HepG2 (cell line): ENCODE results near the gene C1orf159. TPM values are rescaled to one million over a fixed set of nuclear protein-coding genes. Genes with fewer than 3 reads are reported as not detected.

Source experiments
- ATAC-seq: fragments of 200-7000 bp; cut with Tn5 transposase; 3 replicates; pipeline ENCODE4 v1.9.1; 2020; ENCODE audit warnings: mild to moderate bottlenecking, moderate library complexity
- BruUV-seq: library from RNA; stranded (reverse); fragments of 400-500 nt; replicated peaks from 2 replicates; lab custom pipeline; 2021; lab: Mats Ljungman, UMichigan
- CTCF ChIA-PET: fragments of 300-600 bp; formaldehyde crosslinking; extraction: SDS; loops from one replicate; lab custom pipeline; 2021; ENCODE audit warnings: low total read pairs, inconsistent platforms, low intra/inter-chr PET ratio; lab: Yijun Ruan, JAX
- POLR2A ChIA-PET: fragments of 350-600 bp; sonication (Branson Sonifier 250); formaldehyde crosslinking; loops from one replicate; lab custom pipeline; 2020; ENCODE audit warnings: antibody characterized with exemption, inconsistent platforms; lab: Yijun Ruan, JAX
- DNase-seq: peaks from one replicate; pipeline ENCODE4 v3.0.0-alpha.2; 2015; ENCODE audit warnings: low spot score
- FAIRE-seq: peaks from 3 replicates; lab custom pipeline; 2011; peaks lifted over from hg19 to GRCh38; lab: Jason Lieb, UNC
- H2AFZ ChIP-seq: one replicate; pipeline ENCODE4 v1.6.1; 2011; ENCODE audit warnings: low read length, inconsistent platforms
- H3K27ac ChIP-seq: fragments of 300-600 bp; 3 replicates; pipeline ENCODE4 v1.8.0; 2011; ENCODE audit warnings: mixed run types, mild to moderate bottlenecking, mixed read lengths, low read length, inconsistent platforms; ENCODE audit not compliant: insufficient read depth; ENCODE audit errors: extremely low read length
- H3K27me3 ChIP-seq, 2 experiments: fragments of 200-600 bp in 1 of 2; 2 replicates in 1 of 2; 3 replicates in 1 of 2; pipeline versions ENCODE4 v1.6.0 to v1.8.0; 2011; ENCODE audit warnings: low read length in 2 of 2, mild to moderate bottlenecking in 2 of 2, moderate library complexity in 2 of 2, inconsistent platforms in 1 of 2; ENCODE audit not compliant: insufficient read depth in 2 of 2, control insufficient read depth in 1 of 2
- H3K36me3 ChIP-seq, 2 experiments: fragments of 200-600 bp in 1 of 2; replicated peaks in 1 of 2; 2 replicates in 1 of 2; 3 replicates in 1 of 2; pipeline versions ENCODE4 v1.5.1 to v1.8.0; 2011; ENCODE audit warnings: low read length in 2 of 2, inconsistent platforms in 1 of 2; ENCODE audit not compliant: insufficient read depth in 2 of 2, control insufficient read depth in 1 of 2
- H3K4me1 ChIP-seq: 2 replicates; pipeline ENCODE4 v1.5.1; 2012; ENCODE audit warnings: low read length, inconsistent platforms; ENCODE audit not compliant: insufficient read depth
- H3K4me2 ChIP-seq: 2 replicates; pipeline ENCODE4 v1.6.0; 2011; ENCODE audit warnings: low read depth, low read length, inconsistent platforms
- H3K4me3 ChIP-seq, 3 experiments: fragments of 200-600 bp in 1 of 3; sonication (generic), shearing (Covaris generic) in 1 of 3; replicated peaks in 1 of 3; 2 replicates each; pipeline ENCODE4 v1.5.1; 2011 to 2016; ENCODE audit warnings: low read length in 3 of 3, inconsistent platforms in 2 of 3, low read depth in 2 of 3, mild to moderate bottlenecking in 2 of 3, control low read depth in 1 of 3, mixed read lengths in 1 of 3; ENCODE audit not compliant: insufficient read depth in 1 of 3
- H3K79me2 ChIP-seq: one replicate; pipeline ENCODE4 v1.6.1; 2011; ENCODE audit warnings: low read length, inconsistent platforms; ENCODE audit not compliant: insufficient read depth
- H3K9ac ChIP-seq: 2 replicates; pipeline ENCODE4 v1.6.0; 2011; ENCODE audit warnings: mild to moderate bottlenecking, low read depth, low read length, inconsistent platforms; ENCODE audit not compliant: insufficient read depth
- H3K9me3 ChIP-seq: 2 replicates; pipeline ENCODE4 v1.5.1; 2012; ENCODE audit warnings: mild to moderate bottlenecking, low read length
- H4K20me1 ChIP-seq: 2 replicates; pipeline ENCODE4 v1.6.0; 2011; ENCODE audit warnings: inconsistent platforms, mild to moderate bottlenecking, low read length, moderate library complexity; ENCODE audit not compliant: insufficient read depth
- HNRNPK ChIP-seq: fragments of 200-400 bp; formaldehyde crosslinking; IDR thresholded peaks from 2 replicates; pipeline ENCODE4 v1.6.1; 2018; ENCODE audit warnings: low read length, low read depth, moderate library complexity, mild to moderate bottlenecking; ENCODE audit not compliant: poor library complexity, severe bottlenecking
- LRRFIP1 ChIP-seq: sonication (generic); formaldehyde crosslinking; conservative IDR thresholded peaks from 2 replicates; pipeline ENCODE4 v1.4.0; 2020; ENCODE audit warnings: missing genetic modification reagents
- MAFG ChIP-seq: sonication (generic); formaldehyde crosslinking; IDR thresholded peaks from 2 replicates; pipeline ENCODE4 v1.5.1; 2020; ENCODE audit warnings: mild to moderate bottlenecking, missing genetic modification reagents
- PRDM10 ChIP-seq: sonication (generic); formaldehyde crosslinking; IDR thresholded peaks from 2 replicates; pipeline ENCODE4 v1.4.0; 2020; ENCODE audit warnings: low read depth, missing genetic modification reagents
- ZNF124 ChIP-seq: sonication (generic); formaldehyde crosslinking; IDR thresholded peaks from 2 replicates; pipeline ENCODE4 v1.4.0; 2020; ENCODE audit warnings: missing genetic modification reagents
- ZNF724P ChIP-seq: sonication (generic); formaldehyde crosslinking; IDR thresholded peaks from 2 replicates; pipeline ENCODE4 v1.8.0; 2022; ENCODE audit warnings: missing genetic modification reagents, borderline replicate concordance
- WGBS: methylation state at CpG from one replicate; pipeline ENCODE4 v1.1.6; 2017; ENCODE audit warnings: low lambda C conversion rate; 5-methylcytosine and 5-hydroxymethylcytosine counted together
- in situ Hi-C: cut with HindIII; loops from 2 replicates; pipeline ENCODE4 v1.10.0; 2017; ENCODE audit warnings: low pct_unique_long_range_greater_than_20kb; ENCODE audit not compliant: extremely low pct_ligation_motif_present
- intact Hi-C: fragments of 100-400 bp; cut with micrococcal nuclease; formaldehyde crosslinking; loops from one replicate; pipeline ENCODE4 v1.10.0; 2022; ENCODE audit not compliant: unreplicated experiment
- polyA plus RNA-seq, 8 experiments: library from polyadenylated mRNA; depleted of rRNA in 3 of 8; stranded (reverse) in 7 of 8; unstranded in 1 of 8; fragments of >200 nt; fragmentation: Illumina TruSeq in 4 of 8; extraction: Trizol in 4 of 8; gene quantifications; 2 replicates each; pipeline versions ENCODE4 v1.2.1 to v1.2.3, GENCODE V29; 2011 to 2016; ENCODE audit warnings: low read depth in 4 of 8, missing spikeins in 1 of 8, mixed read lengths in 1 of 8; ENCODE audit not compliant: insufficient read depth in 1 of 8
- total RNA-seq, 5 experiments: library from RNA; depleted of rRNA; stranded (reverse); fragments of >200 nt; fragmentation: Illumina TruSeq; extraction: Trizol; gene quantifications; 2 replicates each; pipeline ENCODE4 v1.2.3, GENCODE V29; 2016; ENCODE audit warnings: low read depth in 1 of 5

C1orf159 gene
- total and polyA plus RNA-seq, 2 of the 13 experiments (the other 11 are each of a cell fraction or from before 2014, with no cell fraction given) = 3.8 to 6.7 TPM

GRCh38 chr1:1140673-1141072, 24.8 kb upstream of the C1orf159 start:
- DNase-seq (no peak), FAIRE-seq (no peak), ATAC-seq (no peak)
- no TSS peak for BruUV-seq
- intact Hi-C loops = no loop called here
- no peaks in the 10 kb centered on the region for H3K27me3 ChIP-seq
- no peak overlapping the region for H3K27ac ChIP-seq
- 95% methylated on average over 13 of the region's 18 CpGs for WGBS
- H3K36me3 ChIP-seq = no peaks in the 10 kb centered on the region
- CTCF ChIA-PET = no interaction called here
- no peak overlapping the region for H2AFZ ChIP-seq
- H4K20me1 ChIP-seq = no peaks in the 10 kb centered on the region
- in situ Hi-C loops = no loop called here
- no peaks in the 10 kb centered on the region for H3K9me3 ChIP-seq
- no peaks in the 10 kb centered on the region for H3K79me2 ChIP-seq
- TF ChIP-seq ZNF724P (CRISPR knock-in tag) (no peak), HNRNPK (peak; percentile 32)
- no peak overlapping the region for H3K4me2 ChIP-seq
- POLR2A ChIA-PET = no interaction called here
- peaks cover 18% of the 10 kb centered on the region; the same call in 1 of the 2 replicates for H3K4me1 ChIP-seq
- H3K9ac ChIP-seq = no peak overlapping the region
- H3K4me3 ChIP-seq = no peak overlapping the region

GRCh38 chr1:1137256-1138045, 21.6 kb upstream of the C1orf159 start:
- Histone ChIP-seq H3K4me3 (no peak overlapping the region), H3K36me3 (no peaks in the 10 kb centered on the region), H3K27me3 (no peaks in the 10 kb centered on the region), H4K20me1 (no peaks in the 10 kb centered on the region), H3K79me2 (no peaks in the 10 kb centered on the region), H3K4me2 (no peak overlapping the region), H2AFZ (no peak overlapping the region), H3K27ac (no peak overlapping the region), H3K4me1 (peaks cover 25% of the 10 kb centered on the region), H3K9ac (no peak overlapping the region), H3K9me3 (no peaks in the 10 kb centered on the region)
- ATAC-seq = no peak
- intact Hi-C loops = no loop called here
- WGBS = 91% methylated on average over 19 of the region's 36 CpGs
- FAIRE-seq = no peak
- DNase-seq = no peak
- in situ Hi-C loops = no loop called here
- BruUV-seq = no TSS peak
- ChIA-PET POLR2A (no interaction called here), CTCF (no interaction called here)
- no peak for TF ChIP-seq MAFG (CRISPR knock-in tag)
- TF ChIP-seq ZNF124 (CRISPR knock-in tag) = no peak
- no peak for TF ChIP-seq PRDM10 (CRISPR knock-in tag)
- TF ChIP-seq LRRFIP1 (CRISPR knock-in tag) = no peak
